Kasumi-1 (cell line): Measurements from ENCODE around the gene DAB2IP.

Source experiments
- DNase-seq, 2 experiments: peaks; one replicate each; lab custom pipeline; 2025; lab: John Stamatoyannopoulos, UW

DAB2IP gene

DNA sequence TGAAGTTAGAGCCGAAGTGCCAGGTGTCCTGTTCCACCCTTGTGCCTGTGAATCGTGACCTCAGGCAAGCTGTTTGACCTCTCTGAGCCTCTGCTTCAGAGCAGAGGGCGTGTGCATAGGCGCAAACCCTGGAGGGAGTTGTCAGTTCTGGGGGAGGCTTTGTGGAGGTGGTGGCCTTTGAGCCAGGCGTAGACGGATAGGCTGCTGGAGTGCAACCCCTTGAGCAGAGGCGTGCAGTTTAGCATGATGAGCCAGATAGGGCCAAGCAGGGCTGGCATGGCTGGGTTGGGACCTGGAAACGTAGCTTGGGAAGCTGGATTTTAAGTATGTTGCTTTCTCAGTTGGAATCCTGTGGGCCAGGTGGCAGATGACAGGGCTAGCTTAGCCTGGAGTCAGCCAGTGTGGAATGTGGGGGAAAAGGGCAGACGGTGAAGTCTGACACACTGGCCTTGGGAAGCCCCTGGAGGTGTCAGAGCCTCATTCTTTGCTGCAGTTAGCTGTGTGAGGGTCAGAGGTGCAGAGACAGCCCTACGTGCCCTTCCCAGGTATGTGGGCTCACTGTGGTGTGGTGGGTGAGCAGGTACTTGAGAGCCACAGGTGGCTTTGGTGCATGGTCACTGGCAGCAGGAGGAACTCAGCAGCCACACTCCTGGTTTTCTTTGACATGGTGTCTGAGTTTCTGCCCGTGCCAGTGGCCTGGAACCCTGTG, 93.4 kb downstream of the DAB2IP start:
- no peak for DNase-seq

GRCh38 chr9:121745396-121745695, 93.9 kb downstream of the DAB2IP start:
- no peak for DNase-seq

GRCh38 chr9:121746411-121746810, 95.0 kb downstream of the DAB2IP start:
- no peak for DNase-seq

DNA sequence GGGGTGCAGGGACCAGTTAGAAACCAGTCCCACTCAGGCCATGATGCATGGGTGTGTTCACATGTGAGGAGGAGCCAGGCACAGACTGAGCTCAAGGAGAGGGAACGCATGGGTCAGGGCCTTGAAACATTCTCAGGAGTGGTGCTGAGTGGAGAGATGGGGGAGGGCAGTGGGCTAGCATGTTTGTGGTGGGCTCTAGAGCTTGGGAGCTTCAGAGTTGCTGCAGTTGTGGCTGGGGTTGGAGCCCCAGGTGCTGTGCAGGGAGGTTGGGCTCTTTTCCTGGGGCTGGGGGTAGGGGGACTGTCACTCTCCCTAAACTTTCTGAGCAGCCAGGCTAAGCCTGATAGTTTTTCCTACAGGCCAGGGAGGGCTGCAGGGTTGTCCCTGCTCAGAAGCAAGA, 95.4 kb downstream of the DAB2IP start:
- DNase-seq = no peak

DNA sequence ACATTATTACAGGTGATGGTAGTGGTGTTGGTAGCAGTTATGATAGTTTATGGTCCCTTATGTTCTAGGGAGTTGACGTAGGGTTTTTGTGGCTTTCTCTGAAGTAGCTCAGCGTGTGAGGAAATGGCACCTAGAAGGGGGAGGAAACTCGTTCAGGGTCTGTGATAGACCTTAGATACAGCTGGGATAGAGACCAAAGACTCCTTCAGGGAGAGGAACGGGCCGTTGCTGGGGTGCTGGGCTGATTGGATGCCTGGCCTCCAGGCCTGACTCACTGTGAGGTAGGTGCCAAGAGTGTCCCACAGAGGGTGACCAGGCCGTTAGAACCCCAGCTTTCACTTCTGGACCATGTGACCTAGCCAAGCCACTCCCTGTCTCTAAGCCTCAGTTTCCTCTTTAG, 96.6 kb downstream of the DAB2IP start:
- no peak for DNase-seq

GRCh38 chr9:121748727-121749423, 97.4 kb downstream of the DAB2IP start:
- DNase-seq = no peak

- DNase-seq = no peak
Measured at GRCh38 chr9:121749614-121750013, 98.2 kb downstream of the DAB2IP start.

DNA sequence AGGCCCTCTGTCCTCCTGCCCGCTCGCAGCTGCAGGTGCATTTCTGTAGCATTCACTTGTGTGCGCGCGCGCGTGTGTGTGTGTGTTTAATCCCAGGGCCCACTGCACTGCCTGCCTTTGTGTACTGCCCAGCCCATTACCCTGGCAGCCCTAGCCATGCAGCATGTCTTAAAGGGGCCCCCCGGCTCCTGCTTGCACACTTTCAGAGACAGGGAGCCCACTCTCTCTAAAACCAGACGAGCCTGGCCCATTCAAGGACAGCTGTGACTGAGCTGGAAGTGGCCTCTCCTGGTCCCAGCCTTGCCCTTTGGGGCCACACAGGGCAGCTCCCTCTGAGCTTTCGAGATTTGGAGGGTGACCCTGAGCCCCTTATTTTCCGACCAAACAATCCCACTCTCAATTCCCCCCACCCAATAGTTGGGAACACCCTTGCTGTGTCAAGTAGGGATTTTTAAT, 98.9 kb downstream of the DAB2IP start:
- no peak for DNase-seq

GRCh38 chr9:121750715-121751623, 99.5 kb downstream of the DAB2IP start:
- no peak for DNase-seq

DNA sequence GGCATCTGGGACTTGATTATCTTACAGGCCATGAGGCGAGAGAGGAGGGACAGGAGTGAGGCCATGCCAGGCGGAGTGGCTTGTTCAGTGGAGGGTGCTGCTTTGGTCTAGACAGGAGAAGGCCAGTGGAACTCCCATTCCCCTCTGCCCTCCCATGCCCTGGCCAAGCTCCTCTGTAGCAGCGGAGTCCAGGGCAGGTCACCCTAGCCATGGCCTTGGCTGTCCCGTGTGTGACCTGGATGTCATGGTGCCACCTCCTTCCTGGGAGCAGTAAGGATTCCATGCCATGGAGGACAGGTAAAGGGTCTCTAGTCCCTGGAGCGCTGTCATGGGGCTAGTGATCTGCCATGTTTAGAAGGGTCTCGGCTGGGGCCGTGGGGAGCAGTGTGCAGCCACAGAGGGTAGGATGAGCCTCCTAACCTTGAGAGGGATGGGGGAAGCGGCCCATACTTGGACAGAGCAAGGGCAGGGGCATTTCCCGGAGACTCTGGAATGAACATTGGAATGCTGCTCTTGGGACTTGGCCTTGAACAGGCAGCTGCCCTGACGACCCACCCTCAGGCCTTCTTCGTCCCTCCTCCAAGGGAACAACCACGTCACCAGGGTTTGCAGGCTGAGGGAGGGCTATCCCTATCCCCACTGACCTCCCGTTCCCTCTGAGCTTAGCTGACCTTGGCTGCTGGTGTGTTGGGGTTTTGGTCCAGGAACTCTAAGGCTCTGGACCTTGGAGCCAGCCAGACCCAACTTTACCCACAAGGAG, 100.4 kb downstream of the DAB2IP start:
- DNase-seq = no peak

DNA sequence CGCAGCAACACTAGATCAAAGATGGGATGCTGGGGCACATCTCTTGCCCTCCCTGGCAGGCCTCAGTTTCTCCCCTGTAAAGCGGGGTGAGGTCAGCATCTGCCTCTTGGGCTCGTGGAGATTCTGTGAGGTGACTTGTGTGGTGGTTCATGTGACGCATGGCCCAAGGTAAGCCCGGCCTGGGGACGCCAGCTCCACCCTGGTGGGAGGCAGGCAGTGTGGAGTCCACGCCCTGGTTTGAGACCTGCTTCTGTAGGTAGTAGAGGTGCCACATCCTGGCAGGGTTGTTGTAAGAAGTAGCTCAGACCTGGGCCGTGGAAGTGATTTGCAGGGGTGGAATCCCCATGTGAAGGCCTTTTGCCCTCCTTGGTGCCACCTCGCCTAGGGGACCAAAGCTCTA, 101.5 kb downstream of the DAB2IP start:
- no peak for DNase-seq

DNA sequence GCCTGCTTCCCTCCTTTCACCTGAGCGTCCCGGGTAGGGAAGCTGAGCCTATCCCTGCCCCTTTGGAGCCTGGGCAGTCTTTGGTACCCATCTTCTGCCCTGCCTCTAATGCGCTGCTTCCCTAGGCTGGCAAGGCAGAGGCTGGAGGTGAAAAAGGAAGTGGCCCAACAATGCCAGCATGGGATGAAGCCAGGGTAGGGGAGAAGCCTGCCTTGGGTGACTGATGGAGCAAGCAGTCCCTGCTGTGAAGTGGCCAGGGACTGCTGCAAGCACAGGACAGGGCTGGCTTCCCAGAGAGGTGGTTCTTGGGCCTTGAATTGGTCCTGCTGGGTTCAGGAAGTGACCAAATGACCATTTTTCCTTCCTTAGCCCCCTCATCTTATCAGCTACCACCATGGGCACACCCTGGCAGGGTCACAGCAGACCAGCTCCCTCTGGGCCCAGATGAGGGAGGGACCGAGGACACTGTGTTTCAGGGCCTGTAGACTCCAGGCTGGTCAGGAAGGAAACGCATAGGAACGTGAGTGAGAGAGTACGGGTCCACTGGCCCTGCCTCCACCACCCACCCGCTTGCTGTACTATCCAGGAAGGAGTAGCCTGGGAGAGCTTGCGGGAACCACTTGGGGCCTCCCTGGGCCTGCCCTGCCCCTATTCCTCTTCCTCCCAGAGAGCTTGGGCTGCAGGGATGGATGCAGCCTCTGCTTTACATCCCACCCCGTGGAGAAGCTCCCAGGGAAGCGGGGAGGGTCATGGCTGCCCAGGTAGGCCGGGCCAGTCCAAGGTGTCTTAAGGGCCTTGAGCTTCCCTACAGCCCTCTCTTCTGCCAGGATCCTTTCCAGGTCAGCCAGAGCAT, 102.6 kb downstream of the DAB2IP start:
- DNase-seq = no peak

DNA sequence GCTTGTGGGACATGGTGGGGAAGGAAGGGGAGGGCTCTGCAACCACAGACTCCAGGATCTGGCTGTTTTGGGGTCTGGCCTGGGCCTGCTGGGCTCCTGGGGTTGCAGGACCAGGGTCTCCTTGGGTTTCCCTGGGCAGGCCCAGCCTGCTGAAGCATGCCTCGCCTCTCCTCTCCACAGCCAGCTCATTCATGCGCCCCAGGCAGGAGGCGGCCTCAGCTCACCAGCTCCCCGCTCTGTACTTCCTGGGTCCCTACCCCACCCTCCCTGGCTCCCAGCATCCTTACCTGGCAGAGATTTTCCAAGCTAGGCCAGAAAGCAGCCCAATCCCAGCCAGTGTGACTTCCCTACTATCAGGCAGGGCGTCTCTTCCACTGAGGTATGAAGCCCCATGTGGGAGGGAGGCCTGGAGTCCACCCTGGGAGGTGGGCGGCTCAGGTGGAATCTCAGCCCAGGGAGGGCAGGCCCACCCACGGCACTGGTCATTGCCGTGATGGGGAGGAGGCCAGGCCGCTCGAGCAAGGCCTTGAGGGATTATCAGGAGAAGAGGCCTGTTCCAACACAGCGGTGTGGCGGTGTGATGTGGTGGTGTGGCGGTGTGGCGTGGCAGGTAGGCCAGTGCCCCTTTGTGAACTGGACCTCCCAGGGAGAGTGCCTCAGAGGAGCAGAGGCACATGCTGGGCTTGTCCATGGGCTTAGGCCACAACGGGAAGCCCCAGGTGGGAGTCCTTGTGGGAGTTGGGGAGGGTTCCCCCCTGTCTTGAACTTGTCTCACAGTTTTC, 103.4 kb downstream of the DAB2IP start:
- DNase-seq = no peak

- no peak for DNase-seq
Measured at GRCh38 chr9:121755581-121755980, 104.1 kb downstream of the DAB2IP start.

DNA sequence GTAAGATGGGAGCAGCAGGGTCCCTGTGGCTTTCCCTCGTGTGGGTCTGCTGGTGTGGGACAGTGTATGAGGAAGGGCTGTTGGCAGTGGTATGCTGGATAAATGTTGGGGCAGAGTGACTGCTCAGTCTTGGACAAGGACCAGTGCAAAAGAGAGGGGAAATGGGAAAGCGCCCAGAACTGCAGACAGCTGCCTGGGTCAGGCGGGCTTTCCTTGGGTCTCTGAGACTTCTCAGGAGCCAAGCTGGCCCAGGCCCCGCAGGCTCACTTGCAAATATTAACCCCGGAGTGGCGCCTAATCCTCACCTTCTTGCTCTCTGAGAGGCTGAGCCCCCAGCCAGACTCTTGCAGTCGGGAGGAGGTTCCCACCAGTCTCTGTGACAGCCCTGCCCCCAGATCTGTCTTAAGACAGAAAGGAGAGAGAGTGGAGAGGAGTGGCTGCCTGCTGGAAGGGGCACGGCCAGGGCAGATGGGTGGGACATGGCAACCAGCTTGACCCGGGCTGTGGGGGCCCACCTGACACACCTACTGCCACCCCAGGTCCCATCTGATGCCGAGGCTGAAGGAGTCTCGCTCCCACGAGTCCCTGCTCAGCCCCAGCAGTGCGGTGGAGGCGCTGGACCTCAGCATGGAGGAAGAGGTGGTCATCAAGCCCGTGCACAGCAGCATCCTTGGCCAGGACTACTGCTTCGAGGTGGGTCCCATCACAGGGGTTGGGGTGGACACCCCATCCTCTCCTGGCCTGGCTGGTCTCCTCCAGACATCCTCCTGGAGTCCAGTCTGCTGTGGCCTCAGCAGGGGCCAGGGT, 105.2 kb downstream of the DAB2IP start:
- no peak for DNase-seq

DNA sequence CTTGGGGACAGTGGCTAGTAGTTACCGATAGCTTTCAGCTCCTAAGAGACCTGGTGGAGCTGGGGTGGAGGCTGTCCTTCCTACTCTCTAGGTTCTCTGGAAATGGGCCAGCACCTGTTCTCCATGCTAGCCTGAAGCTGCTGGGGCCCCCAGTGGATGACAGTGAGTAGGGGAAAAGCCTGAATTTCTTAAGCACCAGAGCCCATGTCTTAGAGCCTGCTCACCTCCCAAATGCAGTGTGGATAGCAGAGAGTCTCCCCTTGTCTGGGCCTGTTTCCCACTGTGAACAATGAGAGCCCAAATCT, 105.8 kb downstream of the DAB2IP start:
- no peak for DNase-seq

DNA sequence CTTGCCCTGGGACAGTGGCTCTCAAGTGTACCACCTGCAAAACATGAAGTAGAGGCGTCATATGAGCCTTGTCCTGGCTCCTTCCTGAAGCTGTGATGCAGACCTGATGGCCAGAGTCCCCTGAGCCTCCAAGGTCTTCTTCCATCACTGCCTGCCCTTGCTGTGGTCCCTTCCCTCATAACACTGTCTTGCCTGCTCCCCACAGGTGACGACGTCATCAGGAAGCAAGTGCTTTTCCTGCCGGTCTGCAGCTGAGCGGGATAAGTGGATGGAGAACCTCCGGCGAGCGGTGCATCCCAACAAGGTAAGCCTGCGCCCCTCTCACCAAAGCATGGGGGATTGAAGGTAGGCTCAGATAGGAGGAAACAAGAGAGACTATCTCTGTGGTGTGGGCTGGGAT, 107.3 kb downstream of the DAB2IP start:
- no peak for DNase-seq

GRCh38 chr9:121759996-121760395, 108.6 kb downstream of the DAB2IP start:
- DNase-seq = no peak

GRCh38 chr9:121760571-121760970, 109.1 kb downstream of the DAB2IP start:
- no peak for DNase-seq

DNA sequence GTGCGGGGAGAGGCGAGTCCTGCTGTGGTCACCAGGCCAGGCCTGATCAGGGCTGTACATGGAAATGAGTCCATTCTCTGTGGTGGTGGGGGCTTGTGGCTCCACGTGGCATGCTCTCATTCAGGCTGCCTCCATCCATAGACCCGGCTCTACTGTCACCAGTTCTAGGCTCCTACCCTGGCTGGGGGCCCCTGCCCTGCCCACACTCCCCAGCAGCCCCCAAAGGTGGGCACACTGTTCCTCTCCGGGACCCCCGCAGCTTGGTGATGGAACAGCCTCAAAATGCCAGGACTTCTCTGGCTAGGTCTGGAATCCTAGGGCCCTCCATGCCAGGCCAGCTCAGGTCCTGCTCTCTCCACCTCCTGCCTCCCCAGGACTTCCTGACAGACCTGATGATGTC, 111.7 kb downstream of the DAB2IP start:
- no peak for DNase-seq
